GM15510 (cell line): ENCODE results near the gene SEMA4G.

Experiments
- POLR2A ChIP-seq: IDR thresholded peaks from 3 replicates; pipeline ENCODE4 v1.6.1; 2011; ENCODE audit warnings: borderline replicate concordance; ENCODE audit not compliant: insufficient read length; ENCODE audit errors: extremely low read depth

The SEMA4G gene

DNA sequence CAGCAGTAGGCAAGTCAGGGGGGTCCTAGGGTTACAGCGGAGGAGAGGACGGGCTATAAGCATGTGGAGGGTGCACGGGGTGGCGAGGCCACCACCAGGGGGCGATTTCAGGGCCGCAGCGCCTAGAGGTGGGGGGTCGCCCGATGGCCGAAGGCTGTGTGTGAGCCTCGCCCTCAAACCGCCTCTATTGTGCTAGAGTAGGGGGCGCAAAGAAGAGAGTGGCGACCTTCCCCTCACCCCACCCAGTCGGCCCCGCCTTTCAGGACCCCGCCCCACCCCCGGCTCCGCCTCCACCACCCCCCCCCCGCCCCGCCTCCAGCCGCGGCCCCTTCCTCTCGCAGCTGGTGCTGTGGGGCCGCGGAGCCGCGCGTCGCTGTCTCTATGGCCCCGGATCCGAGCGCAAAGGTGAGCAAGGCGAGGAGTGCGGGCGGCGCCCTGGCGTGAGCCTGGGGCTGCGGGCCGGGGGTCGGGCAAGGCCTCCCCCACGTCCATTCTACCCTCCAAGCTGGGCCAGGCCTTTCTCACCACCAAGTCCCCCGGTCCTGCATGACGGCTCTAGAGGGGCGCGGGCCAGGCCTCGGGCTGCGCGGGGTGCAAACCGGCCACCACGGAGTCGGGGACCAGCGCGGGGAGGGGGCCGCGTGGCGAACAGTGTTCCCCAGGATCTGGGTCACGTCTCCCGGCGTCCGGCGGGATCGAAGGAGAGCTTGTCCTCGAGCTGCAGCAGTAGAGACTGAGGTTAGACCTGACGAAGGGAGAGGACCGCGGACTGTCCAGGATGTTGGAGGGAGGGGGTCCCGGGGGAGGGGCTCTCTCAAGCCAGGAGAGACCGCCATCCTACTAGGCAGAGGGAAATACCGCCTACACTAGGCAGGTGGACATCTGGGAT lies at the start of gene SEMA4G:
Gene SEMA4G, plus strand, starts transcription at position 318 of the 889 bp plus-strand sequence. CDS start 3,409 bp downstream, outside the sequence.
- TF ChIP-seq POLR2A, result no peak

DNA sequence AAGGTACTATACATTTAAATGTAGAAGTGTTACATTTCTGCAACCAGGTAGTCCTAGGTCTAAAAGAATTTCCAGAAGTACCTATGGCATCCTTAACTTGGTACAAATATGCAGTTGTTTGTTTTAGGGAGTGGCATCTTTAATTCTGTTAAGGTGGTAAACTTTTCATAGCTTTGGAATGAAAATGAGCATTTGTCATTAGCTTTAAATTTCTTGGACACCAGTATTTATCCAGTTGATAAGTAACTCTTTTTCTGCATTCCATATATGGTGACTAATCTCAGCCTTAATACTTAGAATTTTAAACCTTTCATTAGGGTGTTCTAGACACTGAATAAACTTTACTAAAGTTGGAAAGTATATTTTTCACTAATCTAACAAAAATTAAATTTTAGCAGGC lies 45.7 kb upstream of the SEMA4G start:
- TF ChIP-seq POLR2A, result no peak

GRCh38 chr10:100927266-100927665 lies 42.0 kb upstream of the SEMA4G start:
- TF ChIP-seq POLR2A, result no peak

- TF ChIP-seq POLR2A, result no peak
Observed at GRCh38 chr10:100928039-100928438, 41.3 kb upstream of the SEMA4G start.

GRCh38 chr10:100930368-100930767 lies 38.9 kb upstream of the SEMA4G start:
- no peak for TF ChIP-seq POLR2A

DNA sequence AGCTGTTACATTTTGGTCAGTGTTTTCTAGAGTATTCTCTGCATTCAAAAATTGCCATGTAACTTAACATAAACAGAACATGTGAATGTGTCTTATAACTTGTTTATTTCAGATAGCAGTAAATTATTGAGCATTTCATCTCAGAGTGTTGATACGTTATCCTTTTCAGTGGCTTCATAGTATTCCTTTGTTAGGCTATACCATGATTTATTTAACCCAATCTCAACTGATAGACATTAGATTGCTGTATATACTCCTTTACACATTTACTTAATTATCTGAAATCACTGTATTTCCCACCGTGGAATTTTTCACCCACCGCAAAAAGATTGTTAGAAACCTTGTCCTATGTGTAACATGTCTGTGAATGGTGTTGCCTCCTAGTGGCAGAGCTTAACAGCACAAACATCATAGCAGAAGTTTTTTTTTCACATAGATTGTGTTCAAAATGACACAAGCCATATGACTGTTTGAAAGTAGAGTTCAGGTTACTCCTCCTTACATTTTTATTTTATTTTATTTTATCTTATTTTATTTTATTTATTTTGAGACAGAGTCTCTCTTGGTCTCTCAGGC lies 35.1 kb upstream of the SEMA4G start:
- no peak for TF ChIP-seq POLR2A

DNA sequence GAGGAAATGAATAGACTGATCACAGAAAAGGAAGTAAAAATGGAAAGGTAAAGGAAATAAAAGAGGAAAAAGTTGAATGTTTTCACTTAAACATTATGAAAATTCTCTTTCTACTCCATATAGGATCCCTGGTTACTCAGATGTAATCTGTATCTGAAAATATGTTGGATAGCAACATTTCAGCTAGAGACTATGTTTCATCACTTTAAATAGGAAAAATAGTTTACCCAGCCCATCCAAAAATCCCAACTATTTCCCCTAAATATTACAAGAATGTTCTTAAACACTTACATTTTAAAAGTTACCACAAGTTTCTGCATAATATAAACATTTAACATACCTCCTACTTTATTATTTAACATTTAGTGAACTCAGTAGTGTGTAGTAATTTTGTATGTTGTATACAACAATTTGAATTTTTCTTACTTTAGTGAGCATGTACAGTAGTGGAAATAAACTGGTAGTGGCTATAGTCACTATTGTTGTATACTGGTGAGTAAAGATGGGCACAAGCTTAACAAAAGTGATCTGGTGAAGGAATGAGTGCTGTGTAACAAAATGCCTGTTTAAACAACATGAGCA lies 29.4 kb upstream of the SEMA4G start:
- TF ChIP-seq POLR2A, result no peak

- TF ChIP-seq POLR2A, result no peak
Observed at GRCh38 chr10:100942229-100942628, 27.1 kb upstream of the SEMA4G start.

DNA sequence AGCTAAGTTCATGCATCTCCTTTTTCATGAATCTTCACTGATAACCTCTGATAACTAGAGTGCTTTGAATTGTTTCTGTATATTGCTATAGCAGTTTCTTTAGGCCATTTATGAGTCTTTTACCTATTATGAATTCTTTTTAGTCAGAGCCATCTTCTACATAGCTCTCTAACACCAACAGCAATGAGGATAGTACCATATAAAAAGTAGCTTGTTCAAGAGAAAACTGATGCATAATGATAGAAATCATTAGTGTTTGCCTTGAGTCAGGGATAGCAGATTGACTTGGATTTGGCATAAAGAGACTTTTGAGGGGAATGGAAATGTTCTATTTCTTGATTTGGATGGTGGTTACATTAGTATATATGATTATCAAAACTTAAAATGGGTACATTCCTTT lies 25.8 kb upstream of the SEMA4G start:
- no peak for TF ChIP-seq POLR2A

DNA sequence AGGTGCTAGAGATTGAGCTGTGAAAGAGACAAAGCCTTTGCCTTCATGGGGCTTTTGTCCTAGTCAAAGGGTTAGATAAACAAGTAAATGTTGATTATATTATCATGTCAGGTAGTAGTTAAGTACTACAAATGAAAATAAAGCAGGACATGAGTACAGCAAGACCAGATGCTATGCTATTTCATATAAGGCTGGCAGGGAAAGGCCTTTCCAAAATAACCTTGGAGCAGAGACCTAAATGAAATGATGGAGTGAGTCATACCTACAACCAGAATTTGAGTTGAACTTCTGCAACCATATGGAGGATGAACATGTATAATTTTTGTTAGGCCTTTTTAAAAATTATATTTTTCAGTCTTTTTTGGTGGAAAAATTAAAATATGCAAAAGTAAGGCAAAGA lies 23.6 kb upstream of the SEMA4G start:
- TF ChIP-seq POLR2A, result no peak

DNA sequence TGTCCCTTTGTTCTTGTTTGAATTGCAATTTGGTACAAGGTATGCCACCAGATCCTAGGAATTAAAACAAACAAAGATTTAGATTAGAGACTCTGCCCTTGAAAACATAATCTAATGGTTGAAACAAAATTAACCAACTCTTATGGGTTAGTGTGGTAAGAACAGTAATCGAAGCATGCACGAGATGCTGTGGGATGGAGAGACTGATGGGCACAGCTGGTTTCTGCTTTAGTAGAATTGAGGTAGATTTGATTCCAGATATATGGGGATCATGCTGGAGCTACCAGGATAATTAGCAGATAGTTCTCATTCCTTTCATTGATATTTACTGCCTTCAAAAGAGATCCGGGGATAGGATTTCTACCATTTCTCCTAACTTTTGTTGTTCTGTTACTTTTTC lies 20.4 kb upstream of the SEMA4G start:
- no peak for TF ChIP-seq POLR2A

GRCh38 chr10:100960251-100960650 lies 9.1 kb upstream of the SEMA4G start:
- no peak for TF ChIP-seq POLR2A

GRCh38 chr10:100962351-100963080 lies 6.8 kb upstream of the SEMA4G start:
- TF ChIP-seq POLR2A, result no peak

- TF ChIP-seq POLR2A, result no peak
Observed at GRCh38 chr10:100963826-100964225, 5.5 kb upstream of the SEMA4G start.

DNA sequence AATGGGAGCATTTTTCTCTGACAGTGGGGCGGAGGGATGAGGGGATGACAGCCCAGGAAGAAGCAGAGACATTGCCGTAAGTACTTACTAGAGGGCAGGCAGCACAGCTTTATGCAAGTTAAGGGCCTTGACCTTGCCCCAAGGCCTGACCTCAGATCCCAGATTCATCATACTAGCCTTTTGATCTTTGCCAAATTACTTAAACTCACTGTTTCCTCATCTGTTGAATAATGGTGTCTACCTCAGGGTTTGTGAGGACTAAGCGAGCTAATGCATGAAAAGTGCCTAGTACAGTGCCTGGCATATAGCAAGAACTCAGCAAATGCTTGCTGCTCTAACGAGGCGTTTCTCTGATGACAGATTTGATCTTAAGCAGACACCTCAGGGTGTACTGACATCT lies 3.5 kb upstream of the SEMA4G start:
- no peak for TF ChIP-seq POLR2A
